MCF 10A (cell line): ENCODE results near the gene RBX1. TPM values are rescaled to one million over a fixed set of nuclear protein-coding genes. Genes with fewer than 3 reads are reported as not detected.

Source experiments
- BruUV-seq: library from RNA; stranded (reverse); fragments of 400-500 nt; replicated peaks from 2 replicates; lab custom pipeline; 2021; lab: Mats Ljungman, UMichigan
- CTCF ChIA-PET: fragments of 300-600 bp; sonication (Branson Sonifier 250); formaldehyde crosslinking; extraction: SDS; loops from one replicate; lab custom pipeline; 2021; ENCODE audit warnings: antibody characterized with exemption, inconsistent platforms; lab: Yijun Ruan, JAX
- POLR2A ChIA-PET: fragments of 300-600, 350-650 bp; sonication (Branson Sonifier 250); formaldehyde crosslinking; extraction: SDS; loops from one replicate; lab custom pipeline; 2020; ENCODE audit warnings: antibody characterized with exemption, inconsistent platforms; lab: Yijun Ruan, JAX
- DNase-seq: peaks from one replicate; pipeline ENCODE4 v3.0.0-alpha.2; 2018; ENCODE audit not compliant: unreplicated experiment
- H3K27ac Mint-ChIP-seq: one replicate; pipeline ENCODE4 v1.8.0; 2022; ENCODE audit warnings: mild to moderate bottlenecking, low read depth, mixed read lengths; ENCODE audit not compliant: unreplicated experiment
- H3K27me3 Mint-ChIP-seq: one replicate; pipeline ENCODE4 v1.8.0; 2022; ENCODE audit warnings: mixed read lengths; ENCODE audit not compliant: insufficient read depth, unreplicated experiment
- H3K36me3 Mint-ChIP-seq: one replicate; pipeline ENCODE4 v1.8.0; 2022; ENCODE audit warnings: mild to moderate bottlenecking, moderate library complexity, mixed read lengths; ENCODE audit not compliant: insufficient read depth, unreplicated experiment
- H3K4me1 Mint-ChIP-seq: one replicate; pipeline ENCODE4 v1.8.0; 2022; ENCODE audit warnings: mixed read lengths; ENCODE audit not compliant: insufficient read depth, unreplicated experiment
- H3K4me3 Mint-ChIP-seq: one replicate; pipeline ENCODE4 v1.8.0; 2022; ENCODE audit warnings: mild to moderate bottlenecking, moderate library complexity, mixed read lengths; ENCODE audit not compliant: unreplicated experiment
- H3K9me3 Mint-ChIP-seq: one replicate; pipeline ENCODE4 v1.8.0; 2022; ENCODE audit warnings: mixed read lengths; ENCODE audit not compliant: unreplicated experiment
- intact Hi-C: fragments of 100-400 bp; cut with micrococcal nuclease; formaldehyde crosslinking; loops from 2 replicates; pipeline ENCODE4 v1.14.1; 2022
- total RNA-seq: library from RNA; stranded (reverse); gene quantifications from 2 replicates; pipeline ENCODE4 v1.2.3, GENCODE V29; 2022
- TF ChIP-seq, protein P1 (sequence below): fragments of 200-600 bp; IDR thresholded peaks from one replicate; pipeline ENCODE4 v1.8.0; 2022; ENCODE audit warnings: antibody characterized with exemption, mild to moderate bottlenecking; ENCODE audit not compliant: unreplicated experiment

Gene RBX1
- total RNA-seq, 1 experiment from 2014 or later: 46.7 TPM

DNA sequence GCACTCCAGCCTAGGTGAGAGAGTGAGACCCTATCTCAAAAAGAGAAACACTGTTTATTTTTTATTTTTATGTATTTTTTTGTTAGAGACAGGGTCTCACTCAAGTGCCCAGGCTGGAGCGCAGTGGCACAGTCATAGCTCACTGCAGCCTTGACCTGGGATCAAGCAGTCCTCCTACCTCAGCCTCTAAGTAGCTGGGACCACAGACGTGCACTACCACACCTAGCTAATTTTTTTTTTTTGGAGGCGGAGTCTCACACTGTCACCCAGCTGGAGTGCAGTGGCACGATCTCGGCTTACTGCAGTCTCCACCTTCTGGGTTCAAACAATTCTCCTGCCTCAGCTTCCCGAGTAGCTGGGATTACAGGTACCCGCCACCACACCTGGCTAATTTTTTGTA, 6.4 kb downstream of the RBX1 start:
- no TSS peak for BruUV-seq
- no peak overlapping the region for H3K27ac Mint-ChIP-seq
- ChIA-PET POLR2A (interaction anchor here (0.9 to 4.0 kb wide), 2 partner anchors 9 to 136 kb away, joined by 3 to 16 read pairs; partner anchors contain the start of gene EP300), CTCF (no interaction called here)
- intact Hi-C loops: loop anchor here (10.0 kb wide), 1 partner anchor 247 kb away; the partner anchor contains the start of gene L3MBTL2
- peaks cover 67% of the 10 kb centered on the region for H3K36me3 Mint-ChIP-seq
- TF ChIP-seq, protein P1, sequence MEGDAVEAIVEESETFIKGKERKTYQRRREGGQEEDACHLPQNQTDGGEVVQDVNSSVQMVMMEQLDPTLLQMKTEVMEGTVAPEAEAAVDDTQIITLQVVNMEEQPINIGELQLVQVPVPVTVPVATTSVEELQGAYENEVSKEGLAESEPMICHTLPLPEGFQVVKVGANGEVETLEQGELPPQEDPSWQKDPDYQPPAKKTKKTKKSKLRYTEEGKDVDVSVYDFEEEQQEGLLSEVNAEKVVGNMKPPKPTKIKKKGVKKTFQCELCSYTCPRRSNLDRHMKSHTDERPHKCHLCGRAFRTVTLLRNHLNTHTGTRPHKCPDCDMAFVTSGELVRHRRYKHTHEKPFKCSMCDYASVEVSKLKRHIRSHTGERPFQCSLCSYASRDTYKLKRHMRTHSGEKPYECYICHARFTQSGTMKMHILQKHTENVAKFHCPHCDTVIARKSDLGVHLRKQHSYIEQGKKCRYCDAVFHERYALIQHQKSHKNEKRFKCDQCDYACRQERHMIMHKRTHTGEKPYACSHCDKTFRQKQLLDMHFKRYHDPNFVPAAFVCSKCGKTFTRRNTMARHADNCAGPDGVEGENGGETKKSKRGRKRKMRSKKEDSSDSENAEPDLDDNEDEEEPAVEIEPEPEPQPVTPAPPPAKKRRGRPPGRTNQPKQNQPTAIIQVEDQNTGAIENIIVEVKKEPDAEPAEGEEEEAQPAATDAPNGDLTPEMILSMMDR: no peak
- peaks cover 8% of the 10 kb centered on the region for H3K4me1 Mint-ChIP-seq
- no peaks in the 10 kb centered on the region for H3K27me3 Mint-ChIP-seq
- H3K9me3 Mint-ChIP-seq: no peaks in the 10 kb centered on the region
- no peak for DNase-seq
- H3K4me3 Mint-ChIP-seq: no peak overlapping the region

DNA sequence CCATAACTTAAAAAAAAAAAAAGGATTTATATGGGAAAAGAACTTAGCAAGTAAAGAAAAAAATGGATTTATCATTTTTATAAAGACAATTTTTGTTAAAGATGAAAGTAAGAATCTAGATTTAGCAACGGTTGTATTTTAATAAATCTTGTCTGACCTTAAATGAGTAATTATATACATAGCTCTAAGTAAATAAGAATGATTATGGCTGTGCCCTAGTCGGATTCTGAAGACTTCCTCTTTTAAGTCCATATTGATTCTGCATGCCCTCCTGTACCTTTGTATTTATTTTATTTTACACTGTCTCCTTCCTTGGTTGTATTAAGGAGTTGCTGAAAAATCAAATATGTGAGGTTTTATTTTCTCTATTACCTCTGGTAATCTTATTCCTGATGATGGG, 7.1 kb downstream of the RBX1 start:
- Mint-ChIP-seq H3K4me3 (no peak overlapping the region), H3K27me3 (no peaks in the 10 kb centered on the region), H3K27ac (no peak overlapping the region), H3K4me1 (peaks cover 6% of the 10 kb centered on the region), H3K36me3 (peaks cover 69% of the 10 kb centered on the region), H3K9me3 (no peaks in the 10 kb centered on the region)
- no peak for DNase-seq
- ChIA-PET POLR2A (interaction anchor here (0.7 to 4.0 kb wide), 5 partner anchors 8 to 135 kb away, joined by 3 to 16 read pairs (median 3); partner anchors contain the start of gene EP300), CTCF (interaction anchor here (0.8 kb wide), 1 partner anchor 236 kb away, joined by 4 read pairs; no protein-coding TSS in a partner anchor)
- TF ChIP-seq, protein P1: no peak
- intact Hi-C loops: loop anchor here (10.0 kb wide), 1 partner anchor 247 kb away; the partner anchor contains the start of gene L3MBTL2
- BruUV-seq: no TSS peak

DNA sequence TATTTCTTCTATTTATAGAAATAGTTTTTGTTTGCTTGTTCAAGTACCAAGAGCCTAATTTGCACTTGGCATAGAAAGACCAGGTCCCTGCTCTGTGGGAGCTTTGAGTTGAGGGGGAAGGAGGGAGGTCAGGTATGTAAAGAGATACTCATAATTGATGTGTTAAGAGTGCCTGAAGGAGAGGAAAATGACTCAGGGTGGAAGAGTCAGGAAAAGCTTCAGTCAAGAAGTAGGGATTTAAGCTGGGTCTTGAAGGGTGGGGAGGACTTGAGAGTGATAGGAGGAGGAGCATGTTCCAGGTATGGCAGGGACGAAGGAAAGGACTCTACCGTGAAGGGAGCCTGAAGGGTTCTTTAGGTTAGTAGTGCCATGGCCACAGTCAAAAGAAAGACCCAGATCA, 9.0 kb downstream of the RBX1 start:
- Mint-ChIP-seq H3K9me3 (no peaks in the 10 kb centered on the region), H3K27ac (peak overlapping the region; percentile 10), H3K36me3 (peaks cover 66% of the 10 kb centered on the region)

More for the DNA sequence above, 9.0 kb downstream of the RBX1 start:
- Mint-ChIP-seq H3K4me3 (no peak overlapping the region), H3K27me3 (no peaks in the 10 kb centered on the region), H3K4me1 (no peaks in the 10 kb centered on the region)
- ChIA-PET POLR2A (interaction anchor here (0.6 to 4.0 kb wide), 7 partner anchors 9 to 515 kb away, joined by 3 to 21 read pairs (median 4); partner anchors contain the start of genes EP300 and RBX1), CTCF (interaction anchor here (0.7 kb wide), 1 partner anchor 129 kb away, joined by 4 read pairs; no protein-coding TSS in a partner anchor)
- intact Hi-C loops: no loop called here
- TF ChIP-seq, protein P1: no peak
- no TSS peak for BruUV-seq
- DNase-seq: no peak
